WTC11 (cell line): ENCODE data around the gene CFAP100. TPM values are rescaled to one million over a fixed set of nuclear protein-coding genes. Genes with fewer than 3 reads are reported as not detected.

ENCODE experiments used
- ATAC-seq: fragments of 200-7000 bp; cut with Tn5 transposase; 2 replicates; pipeline ENCODE4 v1.10.0; 2021; ENCODE audit warnings: mild to moderate bottlenecking, moderate library complexity
- CTCF ChIA-PET: fragments of 300-600 bp; sonication (Branson Sonifier 250); formaldehyde crosslinking; loops from one replicate; lab custom pipeline; 2021; ENCODE audit warnings: antibody characterized with exemption; lab: Charles Lee
- POLR2A ChIA-PET: fragments of 350-600 bp; sonication (Branson Sonifier 250); formaldehyde crosslinking; loops from one replicate; lab custom pipeline; 2021; ENCODE audit warnings: antibody characterized with exemption; lab: Charles Lee
- DNase-seq: peaks from one replicate; pipeline ENCODE4 v3.0.0; 2021; ENCODE audit warnings: low spot score
- H3K27ac Mint-ChIP-seq: 2 replicates; pipeline ENCODE4 v1.8.0; 2021; ENCODE audit warnings: mixed read lengths
- H3K27me3 Mint-ChIP-seq: 2 replicates; pipeline ENCODE4 v1.8.0; 2021; ENCODE audit warnings: low read depth, mild to moderate bottlenecking, moderate library complexity, mixed read lengths
- H3K36me3 Mint-ChIP-seq: 2 replicates; pipeline ENCODE4 v1.8.0; 2021; ENCODE audit warnings: mixed read lengths
- H3K4me1 Mint-ChIP-seq: 2 replicates; pipeline ENCODE4 v1.8.0; 2022; ENCODE audit warnings: mixed read lengths
- H3K4me3 Mint-ChIP-seq: 2 replicates; pipeline ENCODE4 v1.8.0; 2021; ENCODE audit warnings: mild to moderate bottlenecking, moderate library complexity, mixed read lengths
- H3K9me3 Mint-ChIP-seq: 2 replicates; pipeline ENCODE4 v1.8.0; 2021; ENCODE audit warnings: mixed read lengths
- GABPB1 ChIP-seq: sonication (generic); formaldehyde crosslinking; IDR thresholded peaks from 2 replicates; pipeline ENCODE4 v1.8.1; 2023; ENCODE audit warnings: mild to moderate bottlenecking, missing genetic modification reagents
- GRHL2 ChIP-seq: fragments of 250-450 bp; sonication (Bioruptor Pico); IDR thresholded peaks from 2 replicates; pipeline ENCODE4 v1.8.0; 2022; ENCODE audit warnings: mild to moderate bottlenecking, moderate library complexity; ENCODE audit not compliant: insufficient replicate concordance, severe bottlenecking
- NFYB ChIP-seq: sonication (generic); formaldehyde crosslinking; conservative IDR thresholded peaks from 2 replicates; pipeline ENCODE4 v1.8.0; 2022; ENCODE audit warnings: low read depth, missing genetic modification reagents
- SMAD4 ChIP-seq: sonication (generic); formaldehyde crosslinking; IDR thresholded peaks from 2 replicates; pipeline ENCODE4 v1.8.0; 2022; ENCODE audit warnings: mild to moderate bottlenecking, missing genetic modification reagents
- ZNF232 ChIP-seq: sonication (generic); formaldehyde crosslinking; IDR thresholded peaks from 2 replicates; pipeline ENCODE4 v1.8.0; 2022; ENCODE audit warnings: mild to moderate bottlenecking, missing genetic modification reagents
- total RNA-seq: library from RNA; stranded (reverse); gene quantifications from 3 replicates; pipeline ENCODE4 v1.2.3, GENCODE V29; 2021
- TF ChIP-seq, protein P1 (sequence below): sonication (generic); formaldehyde crosslinking; IDR thresholded peaks from 2 replicates; pipeline ENCODE4 v1.8.1; 2022; ENCODE audit warnings: low read depth, missing genetic modification reagents, borderline replicate concordance
- TF ChIP-seq, protein P2 (sequence below): sonication (generic); formaldehyde crosslinking; IDR thresholded peaks from 2 replicates; pipeline ENCODE4 v1.8.1; 2023; ENCODE audit warnings: mild to moderate bottlenecking, missing genetic modification reagents, moderate library complexity
- TF ChIP-seq, protein P3 (sequence below): fragments of 250-450 bp; sonication (Bioruptor Pico); conservative IDR thresholded peaks from 2 replicates; pipeline ENCODE4 v1.9.0; 2021; ENCODE audit warnings: mild to moderate bottlenecking
- TF ChIP-seq, protein P4 (sequence below): sonication (generic); formaldehyde crosslinking; IDR thresholded peaks from 2 replicates; pipeline ENCODE4 v1.8.0; 2022; ENCODE audit warnings: mild to moderate bottlenecking, missing genetic modification reagents
- TF ChIP-seq, protein P5 (sequence below): sonication (generic); formaldehyde crosslinking; IDR thresholded peaks from 2 replicates; pipeline ENCODE4 v1.8.1; 2023; ENCODE audit warnings: mild to moderate bottlenecking, missing genetic modification reagents, borderline replicate concordance
- TF ChIP-seq, protein P6 (sequence below): sonication (generic); formaldehyde crosslinking; IDR thresholded peaks from 2 replicates; pipeline ENCODE4 v1.8.1; 2023; ENCODE audit warnings: mild to moderate bottlenecking, missing genetic modification reagents
- TF ChIP-seq, protein P7 (sequence below): sonication (generic); formaldehyde crosslinking; IDR thresholded peaks from 2 replicates; pipeline ENCODE4 v1.8.1; 2022; ENCODE audit warnings: missing genetic modification reagents, borderline replicate concordance
- TF ChIP-seq, protein P8 (sequence below): sonication (generic); formaldehyde crosslinking; IDR thresholded peaks from 2 replicates; pipeline ENCODE4 v1.8.0; 2023; ENCODE audit warnings: mild to moderate bottlenecking, missing genetic modification reagents

The CFAP100 gene
- total RNA-seq, 1 experiment from 2014 or later = not detected

DNA sequence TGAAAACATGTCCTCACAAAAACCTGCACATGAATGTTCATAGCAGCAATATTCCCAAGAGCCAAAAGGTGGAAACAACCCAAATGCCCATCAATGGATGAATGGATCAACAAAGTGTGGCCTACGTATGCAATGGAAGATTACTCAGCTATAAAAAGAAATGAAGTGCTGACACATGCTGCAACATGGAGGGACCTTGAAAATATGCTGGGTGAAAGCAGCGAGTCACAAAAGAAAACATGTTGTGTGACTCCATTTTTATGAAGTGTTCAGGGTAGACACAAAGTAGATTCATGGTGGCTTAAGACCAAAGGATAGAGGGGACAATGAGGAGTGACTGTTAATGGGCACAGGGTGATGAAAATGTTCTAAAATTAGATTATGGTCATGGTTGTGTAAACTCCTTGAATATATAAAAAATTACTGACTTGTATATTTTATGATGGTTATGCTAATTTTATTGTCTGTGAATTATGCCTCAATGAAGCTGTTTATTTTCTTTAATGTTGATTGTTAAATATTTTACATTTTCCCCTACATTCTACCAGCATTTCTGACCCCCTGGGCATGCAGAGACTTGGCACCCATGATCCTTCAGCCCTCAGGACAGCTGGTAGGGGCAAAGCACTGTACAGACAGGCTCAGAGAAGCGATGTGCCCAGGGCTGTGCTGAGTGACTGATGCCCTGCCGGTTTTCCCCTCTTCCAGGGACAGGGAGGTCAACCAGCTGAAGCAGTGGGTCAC is 37.8 kb downstream of the CFAP100 start (continued):
- TF ChIP-seq, protein P1, sequence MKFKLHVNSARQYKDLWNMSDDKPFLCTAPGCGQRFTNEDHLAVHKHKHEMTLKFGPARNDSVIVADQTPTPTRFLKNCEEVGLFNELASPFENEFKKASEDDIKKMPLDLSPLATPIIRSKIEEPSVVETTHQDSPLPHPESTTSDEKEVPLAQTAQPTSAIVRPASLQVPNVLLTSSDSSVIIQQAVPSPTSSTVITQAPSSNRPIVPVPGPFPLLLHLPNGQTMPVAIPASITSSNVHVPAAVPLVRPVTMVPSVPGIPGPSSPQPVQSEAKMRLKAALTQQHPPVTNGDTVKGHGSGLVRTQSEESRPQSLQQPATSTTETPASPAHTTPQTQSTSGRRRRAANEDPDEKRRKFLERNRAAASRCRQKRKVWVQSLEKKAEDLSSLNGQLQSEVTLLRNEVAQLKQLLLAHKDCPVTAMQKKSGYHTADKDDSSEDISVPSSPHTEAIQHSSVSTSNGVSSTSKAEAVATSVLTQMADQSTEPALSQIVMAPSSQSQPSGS (CRISPR knock-in tag) = no peak
- TF ChIP-seq, all 79 proteins: peak for 0

DNA sequence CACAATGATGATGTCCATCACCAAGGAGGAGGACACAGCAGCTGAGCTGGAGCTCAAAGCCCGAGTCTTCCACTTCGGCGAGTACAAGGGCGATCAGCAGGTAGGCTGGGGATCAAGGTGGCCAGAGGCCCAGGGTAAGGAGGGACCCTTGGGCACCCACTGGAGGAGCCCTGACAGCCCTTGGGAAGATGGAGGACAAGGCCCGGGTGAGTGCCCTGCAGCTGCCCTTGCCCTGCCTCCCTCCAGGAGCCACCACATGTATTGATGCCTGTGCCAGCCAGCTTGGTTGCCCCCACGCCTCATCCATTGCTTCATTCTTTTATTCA is 38.4 kb downstream of the CFAP100 start:
- DNase-seq = no peak
- ChIA-PET POLR2A (no interaction called here), CTCF (interaction anchor here (1.2 kb wide), 1 partner anchor 13 kb away, joined by 3 read pairs; no protein-coding TSS in a partner anchor)
- Mint-ChIP-seq H3K9me3 (peaks cover 4% of the 10 kb centered on the region; the same call in 1 of the 2 replicates), H3K27me3 (no peaks in the 10 kb centered on the region), H3K4me3 (no peak overlapping the region), H3K27ac (no peak overlapping the region), H3K36me3 (peaks cover 3% of the 10 kb centered on the region; the same call in 1 of the 2 replicates), H3K4me1 (no peaks in the 10 kb centered on the region)
- no peak for ATAC-seq
- TF ChIP-seq, protein P2, sequence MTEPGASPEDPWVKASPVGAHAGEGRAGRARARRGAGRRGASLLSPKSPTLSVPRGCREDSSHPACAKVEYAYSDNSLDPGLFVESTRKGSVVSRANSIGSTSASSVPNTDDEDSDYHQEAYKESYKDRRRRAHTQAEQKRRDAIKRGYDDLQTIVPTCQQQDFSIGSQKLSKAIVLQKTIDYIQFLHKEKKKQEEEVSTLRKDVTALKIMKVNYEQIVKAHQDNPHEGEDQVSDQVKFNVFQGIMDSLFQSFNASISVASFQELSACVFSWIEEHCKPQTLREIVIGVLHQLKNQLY (CRISPR knock-in tag) = no peak
- TF ChIP-seq NFYB (CRISPR knock-in tag) = no peak
- TF ChIP-seq GABPB1 (CRISPR knock-in tag) = no peak
- TF ChIP-seq, protein P3, sequence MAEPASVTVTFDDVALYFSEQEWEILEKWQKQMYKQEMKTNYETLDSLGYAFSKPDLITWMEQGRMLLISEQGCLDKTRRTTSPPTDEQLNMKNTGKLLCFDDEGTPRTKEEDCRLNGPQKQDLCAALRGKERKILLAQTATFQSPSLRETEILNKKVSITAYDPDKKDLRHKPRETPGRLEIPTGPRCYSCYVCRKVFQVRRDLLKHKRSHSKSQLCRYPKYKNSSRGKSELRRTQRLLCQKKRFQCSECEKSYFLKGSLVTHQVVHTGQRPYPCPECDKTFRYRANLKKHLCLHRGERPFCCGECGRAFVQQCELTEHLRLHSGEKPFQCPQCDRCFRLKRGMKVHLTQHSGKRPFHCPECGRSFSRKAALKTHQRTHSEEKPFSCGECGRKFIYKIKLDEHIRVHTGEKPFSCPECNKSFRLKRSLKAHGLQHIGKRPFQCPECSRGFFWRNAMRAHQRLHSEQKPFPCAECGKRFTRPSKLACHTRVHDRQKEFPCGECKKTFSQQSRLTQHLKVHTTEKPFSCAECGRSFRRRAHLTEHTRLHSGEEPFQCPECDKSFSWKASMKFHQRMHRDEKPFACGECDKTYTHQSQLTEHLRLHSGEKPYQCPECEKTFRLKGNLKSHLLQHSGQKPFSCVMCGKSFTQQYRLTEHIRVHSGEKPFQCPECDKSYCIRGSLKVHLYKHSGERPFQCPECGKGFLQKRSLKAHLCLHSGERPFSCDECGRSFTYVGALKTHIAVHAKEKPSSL (CRISPR knock-in tag) = no peak
- TF ChIP-seq SMAD4 (CRISPR knock-in tag) = no peak
- TF ChIP-seq, protein P4, sequence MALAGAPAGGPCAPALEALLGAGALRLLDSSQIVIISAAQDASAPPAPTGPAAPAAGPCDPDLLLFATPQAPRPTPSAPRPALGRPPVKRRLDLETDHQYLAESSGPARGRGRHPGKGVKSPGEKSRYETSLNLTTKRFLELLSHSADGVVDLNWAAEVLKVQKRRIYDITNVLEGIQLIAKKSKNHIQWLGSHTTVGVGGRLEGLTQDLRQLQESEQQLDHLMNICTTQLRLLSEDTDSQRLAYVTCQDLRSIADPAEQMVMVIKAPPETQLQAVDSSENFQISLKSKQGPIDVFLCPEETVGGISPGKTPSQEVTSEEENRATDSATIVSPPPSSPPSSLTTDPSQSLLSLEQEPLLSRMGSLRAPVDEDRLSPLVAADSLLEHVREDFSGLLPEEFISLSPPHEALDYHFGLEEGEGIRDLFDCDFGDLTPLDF (CRISPR knock-in tag) = no peak
- TF ChIP-seq ZNF232 (CRISPR knock-in tag) = no peak
- TF ChIP-seq, protein P5, sequence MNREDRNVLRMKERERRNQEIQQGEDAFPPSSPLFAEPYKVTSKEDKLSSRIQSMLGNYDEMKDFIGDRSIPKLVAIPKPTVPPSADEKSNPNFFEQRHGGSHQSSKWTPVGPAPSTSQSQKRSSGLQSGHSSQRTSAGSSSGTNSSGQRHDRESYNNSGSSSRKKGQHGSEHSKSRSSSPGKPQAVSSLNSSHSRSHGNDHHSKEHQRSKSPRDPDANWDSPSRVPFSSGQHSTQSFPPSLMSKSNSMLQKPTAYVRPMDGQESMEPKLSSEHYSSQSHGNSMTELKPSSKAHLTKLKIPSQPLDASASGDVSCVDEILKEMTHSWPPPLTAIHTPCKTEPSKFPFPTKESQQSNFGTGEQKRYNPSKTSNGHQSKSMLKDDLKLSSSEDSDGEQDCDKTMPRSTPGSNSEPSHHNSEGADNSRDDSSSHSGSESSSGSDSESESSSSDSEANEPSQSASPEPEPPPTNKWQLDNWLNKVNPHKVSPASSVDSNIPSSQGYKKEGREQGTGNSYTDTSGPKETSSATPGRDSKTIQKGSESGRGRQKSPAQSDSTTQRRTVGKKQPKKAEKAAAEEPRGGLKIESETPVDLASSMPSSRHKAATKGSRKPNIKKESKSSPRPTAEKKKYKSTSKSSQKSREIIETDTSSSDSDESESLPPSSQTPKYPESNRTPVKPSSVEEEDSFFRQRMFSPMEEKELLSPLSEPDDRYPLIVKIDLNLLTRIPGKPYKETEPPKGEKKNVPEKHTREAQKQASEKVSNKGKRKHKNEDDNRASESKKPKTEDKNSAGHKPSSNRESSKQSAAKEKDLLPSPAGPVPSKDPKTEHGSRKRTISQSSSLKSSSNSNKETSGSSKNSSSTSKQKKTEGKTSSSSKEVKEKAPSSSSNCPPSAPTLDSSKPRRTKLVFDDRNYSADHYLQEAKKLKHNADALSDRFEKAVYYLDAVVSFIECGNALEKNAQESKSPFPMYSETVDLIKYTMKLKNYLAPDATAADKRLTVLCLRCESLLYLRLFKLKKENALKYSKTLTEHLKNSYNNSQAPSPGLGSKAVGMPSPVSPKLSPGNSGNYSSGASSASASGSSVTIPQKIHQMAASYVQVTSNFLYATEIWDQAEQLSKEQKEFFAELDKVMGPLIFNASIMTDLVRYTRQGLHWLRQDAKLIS = no peak
- TF ChIP-seq, protein P6, sequence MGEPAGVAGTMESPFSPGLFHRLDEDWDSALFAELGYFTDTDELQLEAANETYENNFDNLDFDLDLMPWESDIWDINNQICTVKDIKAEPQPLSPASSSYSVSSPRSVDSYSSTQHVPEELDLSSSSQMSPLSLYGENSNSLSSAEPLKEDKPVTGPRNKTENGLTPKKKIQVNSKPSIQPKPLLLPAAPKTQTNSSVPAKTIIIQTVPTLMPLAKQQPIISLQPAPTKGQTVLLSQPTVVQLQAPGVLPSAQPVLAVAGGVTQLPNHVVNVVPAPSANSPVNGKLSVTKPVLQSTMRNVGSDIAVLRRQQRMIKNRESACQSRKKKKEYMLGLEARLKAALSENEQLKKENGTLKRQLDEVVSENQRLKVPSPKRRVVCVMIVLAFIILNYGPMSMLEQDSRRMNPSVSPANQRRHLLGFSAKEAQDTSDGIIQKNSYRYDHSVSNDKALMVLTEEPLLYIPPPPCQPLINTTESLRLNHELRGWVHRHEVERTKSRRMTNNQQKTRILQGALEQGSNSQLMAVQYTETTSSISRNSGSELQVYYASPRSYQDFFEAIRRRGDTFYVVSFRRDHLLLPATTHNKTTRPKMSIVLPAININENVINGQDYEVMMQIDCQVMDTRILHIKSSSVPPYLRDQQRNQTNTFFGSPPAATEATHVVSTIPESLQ (CRISPR knock-in tag) = no peak
- TF ChIP-seq, protein P7, sequence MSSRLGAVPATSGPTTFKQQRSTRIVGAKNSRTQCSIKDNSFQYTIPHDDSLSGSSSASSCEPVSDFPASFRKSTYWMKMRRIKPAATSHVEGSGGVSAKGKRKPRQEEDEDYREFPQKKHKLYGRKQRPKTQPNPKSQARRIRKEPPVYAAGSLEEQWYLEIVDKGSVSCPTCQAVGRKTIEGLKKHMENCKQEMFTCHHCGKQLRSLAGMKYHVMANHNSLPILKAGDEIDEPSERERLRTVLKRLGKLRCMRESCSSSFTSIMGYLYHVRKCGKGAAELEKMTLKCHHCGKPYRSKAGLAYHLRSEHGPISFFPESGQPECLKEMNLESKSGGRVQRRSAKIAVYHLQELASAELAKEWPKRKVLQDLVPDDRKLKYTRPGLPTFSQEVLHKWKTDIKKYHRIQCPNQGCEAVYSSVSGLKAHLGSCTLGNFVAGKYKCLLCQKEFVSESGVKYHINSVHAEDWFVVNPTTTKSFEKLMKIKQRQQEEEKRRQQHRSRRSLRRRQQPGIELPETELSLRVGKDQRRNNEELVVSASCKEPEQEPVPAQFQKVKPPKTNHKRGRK (CRISPR knock-in tag) = no peak
- TF ChIP-seq, protein P8, sequence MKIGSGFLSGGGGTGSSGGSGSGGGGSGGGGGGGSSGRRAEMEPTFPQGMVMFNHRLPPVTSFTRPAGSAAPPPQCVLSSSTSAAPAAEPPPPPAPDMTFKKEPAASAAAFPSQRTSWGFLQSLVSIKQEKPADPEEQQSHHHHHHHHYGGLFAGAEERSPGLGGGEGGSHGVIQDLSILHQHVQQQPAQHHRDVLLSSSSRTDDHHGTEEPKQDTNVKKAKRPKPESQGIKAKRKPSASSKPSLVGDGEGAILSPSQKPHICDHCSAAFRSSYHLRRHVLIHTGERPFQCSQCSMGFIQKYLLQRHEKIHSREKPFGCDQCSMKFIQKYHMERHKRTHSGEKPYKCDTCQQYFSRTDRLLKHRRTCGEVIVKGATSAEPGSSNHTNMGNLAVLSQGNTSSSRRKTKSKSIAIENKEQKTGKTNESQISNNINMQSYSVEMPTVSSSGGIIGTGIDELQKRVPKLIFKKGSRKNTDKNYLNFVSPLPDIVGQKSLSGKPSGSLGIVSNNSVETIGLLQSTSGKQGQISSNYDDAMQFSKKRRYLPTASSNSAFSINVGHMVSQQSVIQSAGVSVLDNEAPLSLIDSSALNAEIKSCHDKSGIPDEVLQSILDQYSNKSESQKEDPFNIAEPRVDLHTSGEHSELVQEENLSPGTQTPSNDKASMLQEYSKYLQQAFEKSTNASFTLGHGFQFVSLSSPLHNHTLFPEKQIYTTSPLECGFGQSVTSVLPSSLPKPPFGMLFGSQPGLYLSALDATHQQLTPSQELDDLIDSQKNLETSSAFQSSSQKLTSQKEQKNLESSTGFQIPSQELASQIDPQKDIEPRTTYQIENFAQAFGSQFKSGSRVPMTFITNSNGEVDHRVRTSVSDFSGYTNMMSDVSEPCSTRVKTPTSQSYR (CRISPR knock-in tag) = no peak
- TF ChIP-seq GRHL2 (CRISPR knock-in tag) = no peak
